Suprapubic skin (tissue), 4 donors: ENCODE measurements around the gene ERC2. TPM values are rescaled to one million over a fixed set of nuclear protein-coding genes. Genes with fewer than 3 reads are reported as not detected.

ENCODE experiments used
- DNase-seq, 2 donors: peaks; one replicate each; pipeline ENCODE4 v3.0.0-alpha.2; 2019; ENCODE audit warnings: low spot score in 2 of 2
- H3K27ac ChIP-seq: fragments of 200-600 bp; sonication (generic); one replicate; pipeline ENCODE4 v1.5.1; 2019
- H3K27me3 ChIP-seq: fragments of 200-600 bp; sonication (generic); one replicate; pipeline ENCODE4 v1.5.1; 2019
- H3K36me3 ChIP-seq: fragments of 200-600 bp; sonication (generic); one replicate; pipeline ENCODE4 v1.5.1; 2019
- H3K4me1 ChIP-seq: fragments of 200-600 bp; sonication (generic); one replicate; pipeline ENCODE4 v1.5.1; 2019
- H3K4me3 ChIP-seq: fragments of 200-600 bp; sonication (generic); one replicate; pipeline ENCODE4 v1.5.1; 2019; ENCODE audit warnings: mild to moderate bottlenecking
- H3K9me3 ChIP-seq: fragments of 200-600 bp; sonication (generic); one replicate; pipeline ENCODE4 v1.5.1; 2019
- CTCF ChIP-seq, 2 donors: fragments of 200-600 bp in 1 of 2; fragments of 450-650 bp in 1 of 2; sonication (generic) in 1 of 2; IDR thresholded peaks; one replicate each; pipeline ENCODE4 v1.5.1; 2016 to 2019; ENCODE audit warnings: antibody characterized with exemption in 2 of 2, mild to moderate bottlenecking in 1 of 2, moderate library complexity in 1 of 2
- EP300 ChIP-seq: sonication (generic); formaldehyde crosslinking; IDR thresholded peaks from one replicate; pipeline ENCODE4 v1.6.1; 2017; ENCODE audit warnings: antibody characterized with exemption
- POLR2A ChIP-seq, 2 donors: fragments of 450-650 bp; IDR thresholded peaks; one replicate each; pipeline ENCODE4 v1.6.1; 2017; ENCODE audit warnings: antibody characterized with exemption in 2 of 2, mild to moderate bottlenecking in 2 of 2, moderate library complexity in 2 of 2
- POLR2AphosphoS5 ChIP-seq, 3 donors: sonication (generic); formaldehyde crosslinking; IDR thresholded peaks; one replicate each; pipeline ENCODE4 v1.6.1; 2017; ENCODE audit warnings: antibody characterized with exemption in 3 of 3
- WGBS: methylation state at CpG from one replicate; pipeline ENCODE4 v1.1.5; 2018; 5-methylcytosine and 5-hydroxymethylcytosine counted together
- total RNA-seq, 4 donors: library from RNA; depleted of rRNA; stranded (reverse); fragments of >200 nt; gene quantifications; one replicate each; pipeline ENCODE4 v1.1.0, GENCODE V29; 2016

The ERC2 gene
- total RNA-seq, 4 donors from 2014 or later: 0.21 TPM; not detected in 3

GRCh38 chr3:55538158-55538557 is 930.1 kb downstream of the ERC2 start:
- Histone ChIP-seq H3K27ac (no peak overlapping the region), H3K4me1 (no peaks in the 10 kb centered on the region), H3K27me3 (no peaks in the 10 kb centered on the region), H3K4me3 (no peak overlapping the region), H3K36me3 (no peaks in the 10 kb centered on the region), H3K9me3 (no peaks in the 10 kb centered on the region)
- DNase-seq: no peak
- WGBS: 82% methylated on average over 4 of the region's 4 CpGs
- TF ChIP-seq POLR2AphosphoS5 (IDR thresholded peaks at IDR 0.05): no peak
- no peak for TF ChIP-seq CTCF (IDR thresholded peaks at IDR 0.05)
- TF ChIP-seq EP300: no peak
- TF ChIP-seq POLR2A (IDR thresholded peaks at IDR 0.05): no peak

- 95% methylated on average over 3 of the region's 3 CpGs for WGBS
- DNase-seq: no peak
- TF ChIP-seq EP300 (no peak), CTCF (IDR thresholded peaks at IDR 0.05) (no peak)
- H3K4me1 ChIP-seq: no peaks in the 10 kb centered on the region
- no peak overlapping the region for H3K27ac ChIP-seq
- H3K4me3 ChIP-seq: no peak overlapping the region
- no peaks in the 10 kb centered on the region for H3K9me3 ChIP-seq
- no peaks in the 10 kb centered on the region for H3K36me3 ChIP-seq
- H3K27me3 ChIP-seq: no peaks in the 10 kb centered on the region
These were observed 930.7 kb downstream of the ERC2 start for GRCh38 chr3:55537563-55537962.

- 96% methylated on average over 7 of the region's 7 CpGs for WGBS
- no peaks in the 10 kb centered on the region for H3K36me3 ChIP-seq
- H3K27me3 ChIP-seq: no peaks in the 10 kb centered on the region
- no peak overlapping the region for H3K27ac ChIP-seq
- no peak for TF ChIP-seq EP300
- no peak for TF ChIP-seq POLR2AphosphoS5 (IDR thresholded peaks at IDR 0.05)
- TF ChIP-seq POLR2A (IDR thresholded peaks at IDR 0.05): no peak
- no peak for TF ChIP-seq CTCF (IDR thresholded peaks at IDR 0.05)
- H3K9me3 ChIP-seq: no peaks in the 10 kb centered on the region
- no peak for DNase-seq
- no peak overlapping the region for H3K4me3 ChIP-seq
- H3K4me1 ChIP-seq: no peaks in the 10 kb centered on the region
These were observed 931.1 kb downstream of the ERC2 start for GRCh38 chr3:55537129-55537528.

GRCh38 chr3:55534876-55535275 is 933.4 kb downstream of the ERC2 start:
- no peak for TF ChIP-seq EP300
- no peak for TF ChIP-seq CTCF (IDR thresholded peaks at IDR 0.05)
- TF ChIP-seq POLR2A (IDR thresholded peaks at IDR 0.05): no peak
- no peak for TF ChIP-seq POLR2AphosphoS5 (IDR thresholded peaks at IDR 0.05)
- Histone ChIP-seq H3K36me3 (no peaks in the 10 kb centered on the region), H3K9me3 (no peaks in the 10 kb centered on the region), H3K27ac (no peak overlapping the region), H3K27me3 (no peaks in the 10 kb centered on the region), H3K4me3 (no peak overlapping the region), H3K4me1 (no peaks in the 10 kb centered on the region)
- no peak for DNase-seq
- 74% methylated on average over 2 of the region's 2 CpGs for WGBS

- H3K27me3 ChIP-seq: no peaks in the 10 kb centered on the region
- TF ChIP-seq POLR2A (IDR thresholded peaks at IDR 0.05) (no peak), EP300 (no peak), CTCF (IDR thresholded peaks at IDR 0.05) (no peak), POLR2AphosphoS5 (IDR thresholded peaks at IDR 0.05) (no peak)
- no peak overlapping the region for H3K4me3 ChIP-seq
- H3K36me3 ChIP-seq: no peaks in the 10 kb centered on the region
- H3K4me1 ChIP-seq: no peaks in the 10 kb centered on the region
- 91% methylated on average over 3 of the region's 3 CpGs for WGBS
- H3K9me3 ChIP-seq: no peaks in the 10 kb centered on the region
- DNase-seq: no peak
- no peak overlapping the region for H3K27ac ChIP-seq
These were observed 935.5 kb downstream of the ERC2 start for GRCh38 chr3:55532806-55533205.
